SK-N-SH (cell line): ENCODE results near the gene TDG. TPM values are rescaled to one million over a fixed set of nuclear protein-coding genes. Genes with fewer than 3 reads are reported as not detected.
A peak's percentile ranks its signal among the peaks of the same experiment; 100 is the strongest.

ENCODE experiments used
- CTCF ChIA-PET: fragments of 300-600, 350-600 bp; formaldehyde crosslinking; extraction: SDS; loops from one replicate; lab custom pipeline; 2021; lab: Yijun Ruan, JAX
- POLR2A ChIA-PET: fragments of 350-600 bp; sonication (Branson Sonifier 250); formaldehyde crosslinking; extraction: SDS; loops from one replicate; lab custom pipeline; 2020; ENCODE audit warnings: antibody characterized with exemption, inconsistent platforms; lab: Yijun Ruan, JAX
- DNase-seq: peaks from one replicate; pipeline ENCODE4 v3.0.0; 2012
- H2AFZ ChIP-seq: fragments of 200-600 bp; sonication (generic); 2 replicates; pipeline ENCODE4 v1.8.1; 2016; ENCODE audit warnings: antibody characterized with exemption, mild to moderate bottlenecking, low read depth
- H3F3A ChIP-seq: fragments of 200-600 bp; sonication (generic); replicated peaks from 2 replicates; pipeline ENCODE3; 2016; ENCODE audit warnings: antibody characterized with exemption, mild to moderate bottlenecking; ENCODE audit not compliant: insufficient read depth
- H3K27ac ChIP-seq, 2 experiments: fragments of 200-500 bp in 1 of 2; fragments of 200-600 bp in 1 of 2; sonication (Bioruptor generic) in 1 of 2; sonication (generic), shearing (Covaris generic) in 1 of 2; 2 replicates each; pipeline versions ENCODE4 v1.5.1 to v1.6.1; 2014 to 2016; ENCODE audit warnings: low read depth in 2 of 2, inconsistent platforms in 1 of 2, low read length in 1 of 2, mild to moderate bottlenecking in 1 of 2, mixed read lengths in 1 of 2
- H3K27me3 ChIP-seq: fragments of 200-600 bp; sonication (generic), shearing (Covaris generic); 2 replicates; pipeline ENCODE4 v1.6.1; 2016; ENCODE audit warnings: mixed run types; ENCODE audit not compliant: insufficient read depth
- H3K36me3 ChIP-seq, 2 experiments: fragments of 200-500 bp in 1 of 2; fragments of 200-600 bp in 1 of 2; sonication (Bioruptor generic) in 1 of 2; sonication (generic) in 1 of 2; replicated peaks in 1 of 2; 2 replicates each; pipeline versions ENCODE3 to v1.5.1; 2014 to 2016; ENCODE audit warnings: low read length in 1 of 2, mild to moderate bottlenecking in 1 of 2; ENCODE audit not compliant: insufficient read depth in 2 of 2, control insufficient read depth in 1 of 2
- H3K4me1 ChIP-seq, 2 experiments: fragments of 200-500 bp in 1 of 2; fragments of 200-600 bp in 1 of 2; sonication (Bioruptor generic) in 1 of 2; sonication (generic), shearing (Covaris generic) in 1 of 2; 2 replicates each; pipeline versions ENCODE4 v1.5.1 to v1.6.1; 2014 to 2016; ENCODE audit warnings: low read depth in 1 of 2, low read length in 1 of 2, mixed run types in 1 of 2; ENCODE audit not compliant: insufficient read depth in 2 of 2, control insufficient read depth in 1 of 2
- H3K4me2 ChIP-seq: fragments of 200-600 bp; sonication (generic), shearing (Covaris generic); 2 replicates; pipeline ENCODE4 v1.6.1; 2017; ENCODE audit warnings: mixed run types
- H3K4me3 ChIP-seq, 2 experiments: fragments of 200-500 bp in 1 of 2; fragments of 200-600 bp in 1 of 2; sonication (Bioruptor generic) in 1 of 2; sonication (generic), shearing (Covaris generic) in 1 of 2; 2 replicates each; pipeline versions ENCODE4 v1.5.1 to v1.8.1; 2014 to 2016; ENCODE audit warnings: low read depth in 2 of 2, inconsistent platforms in 1 of 2, low read length in 1 of 2, mild to moderate bottlenecking in 1 of 2, mixed read lengths in 1 of 2, moderate library complexity in 1 of 2
- H3K79me2 ChIP-seq: fragments of 200-600 bp; sonication (generic); 2 replicates; pipeline ENCODE4 v1.8.1; 2017; ENCODE audit warnings: mild to moderate bottlenecking; ENCODE audit not compliant: insufficient read depth
- H3K9ac ChIP-seq: fragments of 200-600 bp; sonication (generic); 2 replicates; pipeline ENCODE4 v1.6.1; 2017; ENCODE audit warnings: mixed run types
- H3K9me2 ChIP-seq: fragments of 200-600 bp; sonication (generic); 2 replicates; pipeline ENCODE4 v1.6.1; 2017; ENCODE audit warnings: mixed run types
- H3K9me3 ChIP-seq: fragments of 200-600 bp; sonication (generic); 2 replicates; pipeline ENCODE4 v1.6.1; 2017; ENCODE audit warnings: mixed run types, mild to moderate bottlenecking, moderate library complexity
- H4K20me1 ChIP-seq: fragments of 200-600 bp; sonication (generic); 2 replicates; pipeline ENCODE4 v1.6.1; 2017; ENCODE audit warnings: mild to moderate bottlenecking, mixed run types; ENCODE audit not compliant: insufficient read depth
- CTCF ChIP-seq: fragments of 200-600 bp; sonication (generic); IDR thresholded peaks from 2 replicates; pipeline ENCODE4 v1.6.1; 2017; ENCODE audit warnings: antibody characterized with exemption, mild to moderate bottlenecking, moderate library complexity
- EP300 ChIP-seq, 2 experiments: IDR thresholded peaks; 2 replicates each; pipeline versions ENCODE4 v1.4.0 to v1.6.1; 2012; ENCODE audit warnings: borderline replicate concordance in 1 of 2, low read depth in 1 of 2, low read length in 1 of 2
- FOSL2 ChIP-seq: IDR thresholded peaks from 2 replicates; pipeline ENCODE4 v1.4.0; 2012; ENCODE audit warnings: low read depth, mild to moderate bottlenecking, moderate library complexity, borderline replicate concordance
- FOXJ3 ChIP-seq: sonication (generic); formaldehyde crosslinking; IDR thresholded peaks from 2 replicates; pipeline ENCODE4 v1.5.1; 2020; ENCODE audit warnings: mild to moderate bottlenecking, missing genetic modification reagents
- JUND ChIP-seq: IDR thresholded peaks from 2 replicates; pipeline ENCODE4 v1.4.0; 2012
- MAX ChIP-seq: IDR thresholded peaks from 2 replicates; pipeline ENCODE4 v1.4.0; 2012; ENCODE audit warnings: low read depth
- MXI1 ChIP-seq: IDR thresholded peaks from 2 replicates; pipeline ENCODE4 v1.6.1; 2012; ENCODE audit warnings: mild to moderate bottlenecking, low read depth, low read length, improper control_type of control experiment
- NFIC ChIP-seq: IDR thresholded peaks from 2 replicates; pipeline ENCODE4 v1.4.0; 2012; ENCODE audit warnings: borderline replicate concordance
- NRF1 ChIP-seq: IDR thresholded peaks from 2 replicates; pipeline ENCODE4 v1.6.1; 2012; ENCODE audit warnings: low read depth, mild to moderate bottlenecking, low read length
- PBX3 ChIP-seq: IDR thresholded peaks from 2 replicates; pipeline ENCODE4; 2012
- REST ChIP-seq: IDR thresholded peaks from 2 replicates; pipeline ENCODE4 v1.6.1; 2012; ENCODE audit warnings: mild to moderate bottlenecking, low read depth, low read length, moderate library complexity
- RXRA ChIP-seq: IDR thresholded peaks from 2 replicates; pipeline ENCODE4 v1.4.0; 2012; ENCODE audit warnings: low read depth, mild to moderate bottlenecking, borderline replicate concordance
- SMC3 ChIP-seq: IDR thresholded peaks from 2 replicates; pipeline ENCODE4 v1.6.1; 2012; ENCODE audit warnings: low read depth, low read length, improper control_type of control experiment
- TAF1 ChIP-seq: IDR thresholded peaks from 2 replicates; pipeline ENCODE4 v1.6.1; 2012; ENCODE audit warnings: low read depth, mild to moderate bottlenecking, low read length, moderate library complexity, borderline replicate concordance
- TCF12 ChIP-seq: IDR thresholded peaks from 2 replicates; pipeline ENCODE4 v1.4.0; 2012
- ZBTB33 ChIP-seq: IDR thresholded peaks from 2 replicates; pipeline ENCODE4 v1.4.0; 2012; ENCODE audit warnings: low read depth, borderline replicate concordance
- WGBS: methylation state at CpG from one replicate; pipeline ENCODE4 v1.1.6; 2017; ENCODE audit warnings: low lambda C conversion rate; 5-methylcytosine and 5-hydroxymethylcytosine counted together
- polyA plus RNA-seq, 3 experiments: library from polyadenylated mRNA; depleted of rRNA; stranded (reverse); fragments of >200 nt; gene quantifications; 2 replicates each; pipeline ENCODE4 v1.2.3, GENCODE V29; 2012

TDG gene
- polyA plus RNA-seq, 1 of the 3 experiments (the other 2 are of a cell fraction) = 11.3 TPM

- no peak overlapping the region for H3K9ac ChIP-seq
- CTCF ChIA-PET = interaction anchor here (1.0 kb wide), 2 partner anchors 8 to 102 kb away, joined by 3 to 4 read pairs; no protein-coding TSS in a partner anchor
- no peaks in the 10 kb centered on the region for H4K20me1 ChIP-seq
- peaks cover 3 to 5% of the 10 kb centered on the region in 2 experiments; a peak in 2 of 4 replicates for H3K4me1 ChIP-seq
- H2AFZ ChIP-seq = no peak overlapping the region; the same call in 1 of the 2 replicates
- no peak for DNase-seq
- H3K27ac ChIP-seq = peak overlapping the region in 1 of 2 experiments; percentile 70; a peak in 2 of 4 replicates
- H3K9me2 ChIP-seq = no peaks in the 10 kb centered on the region
- POLR2A ChIA-PET = no interaction called here
- no peaks in the 10 kb centered on the region for H3K27me3 ChIP-seq
- peaks cover 16% of the 10 kb centered on the region for H3F3A ChIP-seq
- no peak overlapping the region for H3K4me3 ChIP-seq
- peak overlapping the region; percentile 63 for H3K4me2 ChIP-seq
- H3K9me3 ChIP-seq = no peaks in the 10 kb centered on the region
- TF ChIP-seq TCF12 (peak; percentile 55), MAX (0 out of 2 replicates have a peak, but pooled peaks have one; percentile 11), TAF1 (no peak), CTCF (no peak), RXRA (no peak), JUND (peak; percentile 76), FOSL2 (peak; percentile 77; the same call in 1 of the 2 replicates), PBX3 (peak; percentile 74; the same call in 1 of the 2 replicates), NFIC (peak; percentile 12; the same call in 1 of the 2 replicates), MXI1 (no peak), FOXJ3 (no peak), NRF1 (no peak), EP300 (IDR thresholded peaks at IDR 0.05; ENCODE audit: borderline replicate concordance in 1 of 2, low read depth in 1 of 2, low read length in 1 of 2) (peak in 1 of 2 experiments; percentile 37; a peak in 1 of 4 replicates)
- TF ChIP-seq, all 33 proteins: peak for 7
- Histone ChIP-seq H3K79me2 (no peaks in the 10 kb centered on the region), H3K36me3 (no peaks in the 10 kb centered on the region)
- WGBS = 15% methylated on average over 3 of the region's 3 CpGs
These were observed 41.3 kb downstream of the TDG start for GRCh38 chr12:104006929-104007328.

- ChIA-PET CTCF (no interaction called here), POLR2A (no interaction called here)
- Histone ChIP-seq H3K9me2 (no peaks in the 10 kb centered on the region), H3K36me3 (peaks cover 0 to 8% of the 10 kb centered on the region in 2 experiments), H3K27me3 (no peaks in the 10 kb centered on the region), H3K4me2 (no peak overlapping the region), H3K9me3 (no peaks in the 10 kb centered on the region), H3K4me3 (no peak overlapping the region), H3K27ac (no peak overlapping the region; a peak in 2 of 4 replicates), H3K9ac (no peak overlapping the region), H3K79me2 (no peaks in the 10 kb centered on the region), H2AFZ (no peak overlapping the region), H3F3A (peaks cover 16% of the 10 kb centered on the region), H4K20me1 (no peaks in the 10 kb centered on the region), H3K4me1 (peaks cover 3 to 5% of the 10 kb centered on the region in 2 experiments; a peak in 2 of 4 replicates)
- DNase-seq = no peak
- 94% methylated on average over 4 of the region's 4 CpGs for WGBS
- TF ChIP-seq SMC3 (no peak), MXI1 (no peak), TCF12 (no peak), PBX3 (no peak), REST (no peak), ZBTB33 (no peak)
These were observed 44.4 kb downstream of the TDG start for GRCh38 chr12:104010121-104010520.
